Measurements from ENCODE around the gene PROKR1.
A peak's percentile ranks its signal among the peaks of the same experiment; 100 is the strongest.
"Not testable (repeated sequence)": the region's sequence is repeated elsewhere in the genome, so short reads cannot be mapped to it uniquely, and the experiment has no call there.

The PROKR1 gene

DNA sequence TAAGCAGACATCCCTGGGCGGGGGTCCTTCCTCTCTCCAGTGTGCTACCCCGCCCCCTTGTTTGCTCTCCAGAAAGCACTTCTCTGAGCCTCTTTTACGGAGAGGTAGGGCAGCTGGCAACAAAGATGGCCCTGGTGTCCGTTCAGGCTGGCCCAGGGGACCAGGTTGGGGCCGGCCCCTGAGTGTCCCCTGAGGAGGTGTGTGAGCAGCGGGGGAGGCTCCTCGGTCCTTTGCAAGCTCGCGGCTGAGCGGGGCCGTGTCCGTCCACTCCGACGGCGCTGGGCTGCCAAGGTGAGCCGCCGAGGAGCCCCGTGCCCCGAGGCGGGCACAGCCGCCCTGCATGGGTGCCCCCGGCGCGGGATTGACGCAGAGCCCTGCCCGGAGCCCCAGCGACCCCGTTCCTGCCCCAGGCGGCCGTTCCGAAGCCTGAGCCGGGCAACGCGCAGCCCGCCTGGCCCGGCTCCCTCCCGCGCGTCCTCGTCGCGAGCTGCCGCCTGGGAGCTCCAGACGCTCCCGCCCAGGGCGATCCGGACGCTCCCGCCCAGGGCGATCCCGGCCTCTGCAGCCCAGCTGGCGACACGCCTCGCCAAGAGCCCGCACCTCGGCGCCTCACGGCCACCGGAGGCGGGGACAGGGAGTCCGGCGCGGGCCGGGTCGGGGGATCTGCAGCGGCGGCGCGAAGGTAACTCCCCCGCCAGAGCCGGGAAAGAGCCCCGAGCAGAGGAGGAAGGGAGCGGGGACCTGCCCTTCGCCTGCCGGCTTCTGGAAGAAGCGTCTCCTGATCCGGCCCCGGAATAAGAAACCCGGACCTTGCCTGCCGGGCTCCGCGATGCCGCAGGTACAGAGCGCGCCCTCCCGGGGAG lies at the start of gene PROKR1:
Gene PROKR1 (plus strand): TSS at position 569 of the 863 bp plus-strand sequence. CDS start 2,243 bp downstream, outside the sequence.
- Mint-ChIP-seq H3K27ac (peak within 1 kb of the TSS; percentile 46), H3K9me3 (peaks cover 10% of the 10 kb centered on the region), H3K4me1 (ENCODE audit: low read depth) (peaks cover 21% of the 10 kb centered on the region), H3K4me3 (peak within 1 kb of the TSS; percentile 75), H3K36me3 (ENCODE audit: low read depth) (no peaks in the 10 kb centered on the region), H3K27me3 (peaks cover 64% of the 10 kb centered on the region)
- intact Hi-C loops (cut with micrococcal nuclease): no loop called here

DNA sequence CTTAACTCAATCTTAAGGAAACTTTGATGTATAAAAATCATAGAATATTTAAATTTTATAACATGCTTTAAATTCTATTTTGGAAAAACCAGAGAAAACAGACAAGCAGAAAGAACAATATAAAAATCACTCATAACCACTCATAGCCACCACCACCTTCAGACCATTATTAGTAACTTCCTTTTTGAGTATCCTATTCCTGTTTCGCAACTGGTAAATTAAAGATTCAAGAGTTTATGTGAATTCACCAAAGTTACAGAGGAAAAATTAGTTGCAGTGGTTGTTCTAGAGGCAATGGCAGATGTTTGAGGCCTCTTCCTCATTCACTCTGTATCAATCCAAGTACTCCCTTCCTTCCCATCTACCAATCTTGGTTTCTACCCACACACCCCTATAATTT lies 49.3 kb upstream of the PROKR1 start:
- H3K4me3 Mint-ChIP-seq: no peak overlapping the region
- no peaks in the 10 kb centered on the region for H3K27me3 Mint-ChIP-seq
- H3K9me3 Mint-ChIP-seq: no peaks in the 10 kb centered on the region
- peaks cover 3% of the 10 kb centered on the region for H3K36me3 Mint-ChIP-seq (ENCODE audit: low read depth)
- no peak overlapping the region for H3K27ac Mint-ChIP-seq
- intact Hi-C loops (cut with micrococcal nuclease): loop anchor here (5.0 kb wide), 1 partner anchor 102 kb away; no protein-coding TSS in a partner anchor
- H3K4me1 Mint-ChIP-seq (ENCODE audit: low read depth): peaks cover 15% of the 10 kb centered on the region

DNA sequence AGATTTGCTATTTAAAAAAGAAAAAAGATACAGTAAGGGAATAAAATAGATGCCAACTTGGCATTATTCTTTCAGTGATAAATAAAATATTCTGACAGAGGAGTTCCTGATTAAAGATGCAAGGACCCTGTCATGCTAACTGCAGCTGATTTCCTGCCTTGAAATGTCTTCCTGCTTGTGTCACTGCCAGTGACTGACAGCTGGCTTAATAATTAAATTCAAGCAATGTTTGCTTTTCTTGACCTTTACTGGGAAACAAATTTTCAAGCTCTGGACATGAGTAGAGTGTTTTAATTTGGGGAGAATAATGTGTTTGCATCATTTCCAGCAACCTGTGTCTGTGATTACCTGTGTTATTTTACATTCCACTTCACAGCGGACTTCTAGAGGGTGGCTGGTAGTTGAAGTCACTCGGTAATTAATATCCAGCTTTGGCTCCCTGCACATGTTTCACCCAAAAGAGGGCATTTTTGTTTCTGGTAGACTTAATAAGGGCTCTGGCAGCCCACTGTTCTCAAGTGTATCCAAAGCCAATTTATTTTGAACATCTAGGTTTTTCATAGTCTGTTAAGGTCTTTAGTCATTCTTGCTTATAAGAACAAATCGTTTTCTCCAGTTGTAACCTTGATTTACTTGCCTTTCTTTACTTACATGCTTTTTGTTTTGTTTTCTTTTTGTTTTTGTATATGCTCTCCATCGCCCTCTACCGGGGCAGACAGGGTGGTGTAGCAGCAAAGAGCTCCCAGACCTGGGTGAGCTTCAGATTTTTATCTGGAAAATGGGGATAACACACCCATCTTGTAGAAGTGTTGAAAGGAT lies 48.5 kb upstream of the PROKR1 start:
- Mint-ChIP-seq H3K4me3 (no peak overlapping the region), H3K4me1 (ENCODE audit: low read depth) (peaks cover 15% of the 10 kb centered on the region), H3K27ac (no peak overlapping the region), H3K27me3 (no peaks in the 10 kb centered on the region), H3K36me3 (ENCODE audit: low read depth) (no peaks in the 10 kb centered on the region), H3K9me3 (peaks cover 7% of the 10 kb centered on the region)
- intact Hi-C loops (cut with micrococcal nuclease): loop anchor here (5.0 kb wide), 1 partner anchor 103 kb away; no protein-coding TSS in a partner anchor

GRCh38 chr2:68595493-68595785 lies 47.9 kb upstream of the PROKR1 start:
- H3K4me3 Mint-ChIP-seq; intact Hi-C loops (cut with micrococcal nuclease); H3K36me3 Mint-ChIP-seq (ENCODE audit: low read depth); H3K27me3 Mint-ChIP-seq; H3K27ac Mint-ChIP-seq: not testable (repeated sequence)
- H3K4me1 Mint-ChIP-seq (ENCODE audit: low read depth): peaks cover 15% of the 10 kb centered on the region
- peaks cover 12% of the 10 kb centered on the region for H3K9me3 Mint-ChIP-seq

DNA sequence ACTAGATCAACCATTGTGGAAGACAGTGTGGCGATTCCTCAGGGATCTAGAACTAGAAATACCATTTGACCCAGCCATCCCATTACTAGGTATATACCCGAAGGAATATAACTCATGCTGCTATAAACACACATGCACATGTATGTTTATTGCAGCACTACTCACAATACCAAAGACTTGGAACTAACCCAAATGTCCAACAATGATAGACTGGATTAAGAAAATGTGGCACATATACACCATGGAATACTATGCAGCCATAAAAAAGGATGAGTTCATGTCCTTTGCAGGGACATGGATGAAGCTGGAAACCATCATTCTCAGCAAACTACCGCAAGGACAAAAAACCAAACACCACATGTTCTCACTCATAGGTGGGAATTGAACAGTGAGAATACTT lies 42.9 kb upstream of the PROKR1 start:
- H3K36me3 Mint-ChIP-seq (ENCODE audit: low read depth); H3K27me3 Mint-ChIP-seq; H3K27ac Mint-ChIP-seq; H3K4me3 Mint-ChIP-seq; H3K4me1 Mint-ChIP-seq (ENCODE audit: low read depth); intact Hi-C loops (cut with micrococcal nuclease): not testable (repeated sequence)
- H3K9me3 Mint-ChIP-seq: peaks cover 13% of the 10 kb centered on the region

DNA sequence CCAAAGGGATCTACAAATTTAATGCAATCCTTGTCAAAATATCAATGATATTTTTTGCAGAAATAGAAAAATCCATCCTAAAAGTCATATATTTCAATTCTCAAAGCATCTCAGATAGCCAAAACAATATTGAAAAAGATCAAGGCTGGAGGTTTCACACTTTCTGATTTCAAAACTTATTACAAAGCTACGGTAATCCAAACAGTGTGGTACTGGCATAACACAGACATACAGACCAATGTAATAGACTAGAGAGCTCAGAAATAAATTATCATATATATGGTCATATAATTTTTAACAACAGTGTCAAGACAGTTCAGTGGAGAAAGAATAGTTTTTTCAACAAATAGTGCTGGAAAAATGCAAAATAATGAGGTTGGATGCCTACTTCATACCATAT lies 40.3 kb upstream of the PROKR1 start:
- Mint-ChIP-seq H3K27ac (no peak overlapping the region), H3K4me1 (ENCODE audit: low read depth) (no peaks in the 10 kb centered on the region), H3K27me3 (no peaks in the 10 kb centered on the region), H3K9me3 (peaks cover 13% of the 10 kb centered on the region), H3K4me3 (no peak overlapping the region), H3K36me3 (ENCODE audit: low read depth) (no peaks in the 10 kb centered on the region)
- intact Hi-C loops (cut with micrococcal nuclease): no loop called here

- no peaks in the 10 kb centered on the region for H3K36me3 Mint-ChIP-seq (ENCODE audit: low read depth)
- intact Hi-C loops (cut with micrococcal nuclease): no loop called here
Measured at GRCh38 chr2:68604077-68604476, 39.3 kb upstream of the PROKR1 start.

DNA sequence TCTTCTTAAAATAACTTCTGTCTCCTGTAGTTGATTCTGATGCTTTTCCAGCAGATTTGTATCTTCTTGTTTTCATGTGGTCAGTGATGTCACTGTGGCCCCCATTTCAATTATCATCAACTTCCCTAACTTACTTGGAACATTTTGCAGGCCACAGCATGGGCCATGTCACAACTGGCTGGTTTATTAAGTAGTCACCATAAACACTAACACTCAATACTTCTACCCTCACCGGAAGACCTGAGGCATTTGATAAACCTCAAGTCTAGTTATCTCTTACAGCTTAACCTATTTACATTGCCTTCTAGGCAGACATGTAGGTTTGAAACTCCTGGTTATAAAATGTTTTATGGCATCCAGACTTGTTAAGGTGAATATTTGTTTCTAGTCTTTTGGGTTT lies 37.4 kb upstream of the PROKR1 start:
- no peaks in the 10 kb centered on the region for H3K36me3 Mint-ChIP-seq (ENCODE audit: low read depth)
- no peak overlapping the region for H3K4me3 Mint-ChIP-seq
- peaks cover 11% of the 10 kb centered on the region for H3K9me3 Mint-ChIP-seq
- intact Hi-C loops (cut with micrococcal nuclease): no loop called here
- H3K27me3 Mint-ChIP-seq: no peaks in the 10 kb centered on the region
- H3K4me1 Mint-ChIP-seq (ENCODE audit: low read depth): no peaks in the 10 kb centered on the region
- H3K27ac Mint-ChIP-seq: no peak overlapping the region

More at GRCh38 chr2:68604077-68604476, 39.3 kb upstream of the PROKR1 start:
- Mint-ChIP-seq H3K4me3 (no peak overlapping the region), H3K9me3 (peaks cover 13% of the 10 kb centered on the region), H3K27ac (no peak overlapping the region), H3K27me3 (no peaks in the 10 kb centered on the region), H3K4me1 (ENCODE audit: low read depth) (no peaks in the 10 kb centered on the region)

DNA sequence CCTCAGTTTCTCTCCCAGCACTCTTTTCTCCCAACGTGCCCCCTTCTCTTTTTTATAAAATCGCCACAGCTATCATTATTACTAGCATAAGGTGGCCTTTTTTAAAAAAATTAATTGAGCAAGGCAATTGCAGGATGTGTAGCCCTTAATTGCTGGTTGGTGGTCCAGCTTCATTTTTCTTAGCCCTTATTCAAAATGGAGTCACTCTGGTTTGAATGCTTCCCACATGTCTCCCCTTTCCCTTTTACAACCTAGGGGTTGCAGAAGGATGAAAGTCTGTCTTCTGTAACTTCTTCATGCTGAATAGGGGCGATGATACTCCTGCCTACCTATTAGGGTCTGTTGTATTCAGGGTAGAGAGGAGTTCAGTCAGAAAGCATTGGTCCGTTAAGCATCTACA lies 36.6 kb upstream of the PROKR1 start:
- Mint-ChIP-seq H3K27me3 (no peaks in the 10 kb centered on the region), H3K4me1 (ENCODE audit: low read depth) (no peaks in the 10 kb centered on the region), H3K27ac (no peak overlapping the region), H3K4me3 (no peak overlapping the region), H3K36me3 (ENCODE audit: low read depth) (no peaks in the 10 kb centered on the region), H3K9me3 (peaks cover 15% of the 10 kb centered on the region)
- intact Hi-C loops (cut with micrococcal nuclease): no loop called here

DNA sequence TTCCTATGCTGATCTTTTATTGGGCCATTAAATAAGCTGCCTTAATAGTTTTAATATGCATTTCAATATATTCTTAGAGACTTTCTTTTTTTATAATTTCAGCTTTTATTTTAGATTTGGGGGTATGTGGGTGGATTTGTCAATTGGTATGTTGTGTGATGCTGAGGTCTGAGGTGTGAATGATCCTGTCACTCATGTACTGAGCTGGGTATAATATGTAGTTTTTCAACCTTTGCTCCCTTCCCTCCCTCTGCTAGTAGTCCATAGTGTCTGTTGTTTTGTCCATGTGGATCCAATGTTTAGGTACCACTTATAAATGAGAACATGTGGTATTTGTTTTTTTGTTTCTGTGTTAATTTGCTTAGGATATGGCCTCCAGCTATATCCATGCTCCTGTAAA lies 35.5 kb upstream of the PROKR1 start:
- peaks cover 24% of the 10 kb centered on the region for H3K9me3 Mint-ChIP-seq
- no peaks in the 10 kb centered on the region for H3K36me3 Mint-ChIP-seq (ENCODE audit: low read depth)
- no peak overlapping the region for H3K27ac Mint-ChIP-seq
- no peak overlapping the region for H3K4me3 Mint-ChIP-seq
- H3K4me1 Mint-ChIP-seq (ENCODE audit: low read depth): no peaks in the 10 kb centered on the region
- no peaks in the 10 kb centered on the region for H3K27me3 Mint-ChIP-seq
- intact Hi-C loops (cut with micrococcal nuclease): no loop called here

DNA sequence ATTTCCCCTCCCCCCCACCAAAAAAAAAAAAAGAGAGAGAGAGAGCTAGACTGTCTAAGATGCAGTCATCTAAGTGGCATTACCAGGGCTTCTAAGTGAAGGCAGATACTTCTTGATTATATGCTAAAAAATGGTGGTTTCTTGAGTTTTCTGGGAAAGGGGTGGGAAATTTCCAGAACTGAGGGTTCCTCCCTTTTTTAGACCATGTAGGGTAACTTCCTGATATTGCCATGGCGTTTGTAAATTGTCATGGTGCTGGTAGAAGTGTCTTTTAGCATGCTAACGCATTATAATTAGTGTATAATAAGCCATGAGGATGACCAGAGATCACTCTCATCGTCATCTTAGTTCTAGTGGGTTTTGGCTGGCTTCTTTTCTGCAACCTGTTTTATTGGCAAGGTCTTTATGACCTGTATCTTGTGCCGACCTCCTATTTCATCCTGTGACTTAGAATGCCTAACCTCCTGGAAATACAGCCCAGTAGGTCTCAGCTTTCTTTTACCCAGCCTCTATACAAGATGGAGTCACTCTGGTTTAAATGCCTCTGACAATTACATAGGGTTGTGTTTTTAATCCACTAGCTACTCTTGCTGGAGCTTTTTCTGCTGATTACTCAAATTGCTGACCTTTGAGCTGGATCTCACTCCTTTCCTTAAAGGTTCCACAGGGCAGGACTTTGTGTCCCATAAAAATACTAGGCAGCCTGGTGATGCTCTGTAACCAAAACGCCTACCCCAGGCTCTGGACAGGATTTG lies 30.4 kb upstream of the PROKR1 start:
- H3K4me3 Mint-ChIP-seq: no peak overlapping the region
- no peaks in the 10 kb centered on the region for H3K36me3 Mint-ChIP-seq (ENCODE audit: low read depth)
- no peaks in the 10 kb centered on the region for H3K27me3 Mint-ChIP-seq

GRCh38 chr2:68620772-68621171 lies 22.6 kb upstream of the PROKR1 start:
- H3K27ac Mint-ChIP-seq: no peak overlapping the region
- H3K27me3 Mint-ChIP-seq: no peaks in the 10 kb centered on the region
- H3K4me3 Mint-ChIP-seq: no peak overlapping the region
- no peaks in the 10 kb centered on the region for H3K36me3 Mint-ChIP-seq (ENCODE audit: low read depth)
- peaks cover 11% of the 10 kb centered on the region for H3K9me3 Mint-ChIP-seq
- H3K4me1 Mint-ChIP-seq (ENCODE audit: low read depth): no peaks in the 10 kb centered on the region
- intact Hi-C loops (cut with micrococcal nuclease): no loop called here

More for the DNA sequence above, 30.4 kb upstream of the PROKR1 start:
- H3K9me3 Mint-ChIP-seq: peaks cover 24% of the 10 kb centered on the region
- H3K27ac Mint-ChIP-seq: no peak overlapping the region
- intact Hi-C loops (cut with micrococcal nuclease): no loop called here
- H3K4me1 Mint-ChIP-seq (ENCODE audit: low read depth): no peaks in the 10 kb centered on the region

- intact Hi-C loops (cut with micrococcal nuclease): no loop called here
- Mint-ChIP-seq H3K36me3 (ENCODE audit: low read depth) (no peaks in the 10 kb centered on the region), H3K27me3 (no peaks in the 10 kb centered on the region), H3K9me3 (peaks cover 19% of the 10 kb centered on the region), H3K4me1 (ENCODE audit: low read depth) (no peaks in the 10 kb centered on the region), H3K4me3 (no peak overlapping the region), H3K27ac (no peak overlapping the region)
Measured at GRCh38 chr2:68623820-68624219, 19.6 kb upstream of the PROKR1 start.

GRCh38 chr2:68627615-68628014 lies 15.8 kb upstream of the PROKR1 start:
- Mint-ChIP-seq H3K4me1 (ENCODE audit: low read depth) (no peaks in the 10 kb centered on the region), H3K27me3 (no peaks in the 10 kb centered on the region), H3K4me3 (no peak overlapping the region), H3K27ac (no peak overlapping the region), H3K9me3 (peaks cover 14% of the 10 kb centered on the region), H3K36me3 (ENCODE audit: low read depth) (no peaks in the 10 kb centered on the region)
- intact Hi-C loops (cut with micrococcal nuclease): no loop called here

All from dendritic cell treated with granulocyte-macrophage colony-stimulating factor and Interleukin-4, amounts not matched to agents 40 ng/mL and 50 ng/mL, for 4 days (primary cell).